ENCODE measurements around the gene NDUFB4.

- TF ChIP-seq POLR2AphosphoS5 (IDR thresholded peaks at IDR 0.05) = no peak
- no peak for TF ChIP-seq CTCF (IDR thresholded peaks at IDR 0.05 in 8 of 11, conservative IDR thresholded peaks at IDR 0.05 in 3 of 11)
- no peak for TF ChIP-seq POLR2A (IDR thresholded peaks at IDR 0.05)
Measured at GRCh38 chr3:120645083-120645845, 49.1 kb downstream of the NDUFB4 start.
